HG03469 (cell line): Measurements from ENCODE around the gene CAPN8.

Experiments
- ATAC-seq: cut with Tn5 transposase; IDR thresholded peaks from one replicate; pipeline ENCODE4 v1.9.1; 2021; ENCODE audit warnings: mild to moderate bottlenecking, moderate library complexity, moderate number of reproducible peaks; ENCODE audit not compliant: unreplicated experiment

Gene CAPN8

DNA sequence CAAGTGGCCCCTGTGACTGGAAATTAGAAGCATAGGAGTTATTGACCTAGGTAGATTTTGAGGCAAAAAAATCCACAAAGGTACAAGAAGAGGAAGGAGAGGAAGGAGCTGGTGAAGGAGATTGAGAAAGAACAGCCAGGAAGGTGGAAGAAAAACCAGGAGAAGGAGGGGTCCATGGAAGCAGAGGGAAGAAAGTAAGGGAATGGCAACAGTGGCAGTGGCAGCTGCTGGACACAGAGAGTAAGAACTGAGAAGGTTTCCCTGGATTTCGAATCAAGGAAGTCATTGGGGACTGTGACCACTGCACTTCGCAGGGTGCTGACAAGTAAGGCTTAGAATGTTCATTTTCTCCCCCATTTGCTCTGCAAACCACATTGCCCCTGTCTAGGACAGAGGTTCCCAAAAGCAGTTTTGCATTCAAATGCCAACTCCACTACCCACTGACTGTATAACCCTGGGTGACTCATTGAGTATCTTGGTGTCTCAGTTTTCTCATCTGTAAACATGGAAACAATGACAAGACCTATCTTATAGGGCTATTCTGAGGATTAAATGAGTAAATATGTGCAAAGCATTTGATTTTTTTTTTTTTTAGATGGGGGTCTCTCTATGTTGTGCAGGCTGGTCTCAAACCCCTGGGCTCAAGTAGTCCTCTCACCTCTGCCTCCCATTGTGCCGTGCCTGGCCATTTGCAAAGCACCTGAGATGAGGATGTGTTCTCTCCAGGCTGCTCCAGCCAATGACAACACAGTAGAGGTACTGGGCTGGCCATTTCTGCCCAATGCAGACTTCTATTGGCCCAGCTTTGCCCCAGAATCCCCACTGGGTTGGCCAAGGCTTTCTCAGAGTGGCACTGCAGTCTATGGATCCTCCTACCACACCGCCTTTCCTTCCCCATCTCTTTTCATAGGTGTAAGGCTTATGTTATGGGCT is 37.5 kb upstream of the CAPN8 start:
- no peak for ATAC-seq

DNA sequence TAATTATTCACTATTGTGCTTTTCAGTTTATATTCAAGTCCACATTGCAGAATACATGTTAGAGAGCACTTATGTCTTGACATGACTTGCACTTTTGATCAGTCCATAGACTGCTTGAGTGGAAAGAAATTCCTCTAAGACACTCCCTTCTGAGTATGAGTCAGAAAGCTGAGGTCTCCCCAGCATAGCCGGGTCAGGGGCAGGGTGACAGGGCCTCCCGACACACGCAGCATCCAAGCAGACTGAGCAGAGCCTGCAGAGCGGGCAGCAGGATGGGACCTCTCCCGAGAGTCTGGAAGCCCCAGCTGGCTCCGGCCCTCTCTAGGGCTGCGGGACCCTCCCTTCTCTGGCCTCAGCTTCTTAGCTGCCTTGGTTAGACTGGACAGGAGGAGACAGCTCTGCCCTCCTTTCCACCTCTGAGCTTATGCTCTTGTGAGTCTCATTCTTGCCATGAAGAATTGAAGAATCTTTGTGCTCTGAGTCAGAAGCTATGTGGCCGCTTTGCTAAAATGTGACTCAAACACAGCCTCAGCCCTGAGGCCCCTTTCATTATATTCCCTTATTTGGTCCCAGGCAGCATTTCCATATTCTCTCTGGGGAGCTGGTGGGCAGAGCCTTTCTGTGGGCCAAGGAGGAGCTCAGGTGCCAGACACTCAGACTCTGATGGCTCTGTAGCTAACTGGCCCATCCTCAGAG is 35.6 kb upstream of the CAPN8 start:
- ATAC-seq: no peak

DNA sequence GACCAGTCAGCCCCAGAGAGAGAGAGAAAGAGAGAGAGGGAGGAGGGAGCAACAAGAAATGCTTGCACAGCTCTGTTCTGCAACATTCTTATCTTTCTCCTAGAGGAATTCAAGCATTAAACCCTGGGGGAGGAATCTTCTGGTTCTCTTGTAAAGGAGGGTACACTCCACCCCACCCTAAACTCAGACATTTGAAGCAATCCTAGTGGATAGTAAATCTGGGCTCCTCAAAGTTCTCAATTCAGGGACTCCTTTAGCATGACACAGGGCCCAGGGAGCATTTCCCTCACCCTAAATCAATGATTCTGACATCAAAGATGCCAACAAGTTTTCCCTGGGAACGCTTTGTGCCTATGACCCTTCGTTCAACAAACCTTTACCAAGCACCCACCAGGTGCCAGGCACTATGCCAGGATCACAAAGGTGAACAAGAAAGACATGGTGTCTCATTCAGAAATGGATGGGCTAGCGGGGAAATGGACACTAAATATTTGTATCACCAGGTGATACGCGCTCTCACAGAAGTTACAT is 35.0 kb upstream of the CAPN8 start:
- ATAC-seq: no peak

DNA sequence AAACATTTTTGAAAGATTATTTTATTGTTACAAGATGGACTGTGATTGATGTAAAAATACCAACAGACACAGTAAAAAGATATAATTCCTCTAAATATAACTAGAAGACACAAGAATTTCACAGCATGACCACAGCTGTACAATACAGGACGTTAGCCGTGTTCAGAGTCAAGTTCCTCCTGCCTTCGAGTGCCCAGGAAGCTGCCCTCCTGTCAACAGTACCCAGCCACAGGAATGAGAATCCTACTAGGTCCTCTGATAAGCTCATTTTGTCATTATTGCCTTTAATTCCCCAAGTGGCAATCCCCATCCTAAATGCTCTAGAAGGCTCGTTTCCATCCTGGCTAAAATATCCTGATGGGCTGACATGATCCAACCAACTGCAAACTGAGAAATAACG is 30.4 kb upstream of the CAPN8 start:
- no peak for ATAC-seq

DNA sequence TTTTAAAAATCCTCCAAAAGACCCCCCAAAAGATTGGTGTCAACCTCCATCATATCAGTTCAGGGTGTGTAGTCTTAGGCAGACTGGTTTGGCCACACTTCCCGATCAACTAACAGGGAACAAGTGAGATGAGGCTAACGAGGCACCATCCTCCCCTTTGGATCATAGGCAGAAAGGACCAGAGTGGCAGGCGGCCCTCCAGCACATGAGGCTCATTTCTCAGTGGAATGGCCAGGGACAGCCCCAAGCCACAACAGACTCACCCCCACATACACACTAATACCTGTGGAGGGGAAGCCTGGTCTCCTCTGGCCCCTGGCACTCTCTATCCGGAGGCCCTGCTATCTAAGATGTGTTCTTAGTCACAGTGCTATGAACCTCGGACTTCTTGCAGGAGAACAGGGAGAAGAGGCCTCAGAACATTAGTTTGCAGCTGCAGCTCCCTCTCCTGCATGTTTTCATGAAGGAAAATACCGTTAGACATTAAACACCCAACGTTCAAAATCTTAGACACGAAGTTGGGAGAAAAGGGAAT is 29.6 kb upstream of the CAPN8 start:
- no peak for ATAC-seq

DNA sequence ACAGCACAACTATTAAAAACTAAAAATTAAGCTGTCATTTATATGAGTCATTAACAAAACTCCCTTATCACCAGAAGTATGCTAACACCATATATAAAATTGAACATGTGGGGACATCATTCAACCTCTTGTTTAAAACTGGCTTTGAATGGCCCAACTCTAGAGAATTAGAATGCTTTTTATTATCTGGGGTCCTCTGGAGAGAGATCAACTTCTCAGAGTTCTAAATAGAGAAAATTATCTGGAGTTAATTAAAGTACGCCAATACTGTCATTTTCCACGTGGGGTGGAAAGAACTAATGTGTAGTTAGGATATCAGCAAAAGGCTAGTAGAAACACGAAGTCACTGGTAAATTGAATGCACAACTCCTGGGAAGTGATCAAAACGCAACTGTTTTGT is 25.6 kb upstream of the CAPN8 start:
- no peak for ATAC-seq

DNA sequence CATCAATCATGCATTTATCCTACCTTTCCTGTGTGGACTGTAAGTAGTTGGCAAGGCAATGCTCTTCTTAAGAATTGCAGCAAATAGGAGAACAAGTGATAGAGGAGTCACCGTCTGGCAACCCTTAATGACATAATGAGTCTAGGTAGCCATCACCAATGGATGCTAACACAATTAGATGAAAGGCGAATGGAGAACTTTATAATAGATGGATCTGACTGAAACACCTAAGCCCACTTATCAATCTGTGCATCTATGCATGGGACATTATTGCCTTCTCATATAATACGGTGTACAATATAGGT is 18.9 kb upstream of the CAPN8 start:
- no peak for ATAC-seq

DNA sequence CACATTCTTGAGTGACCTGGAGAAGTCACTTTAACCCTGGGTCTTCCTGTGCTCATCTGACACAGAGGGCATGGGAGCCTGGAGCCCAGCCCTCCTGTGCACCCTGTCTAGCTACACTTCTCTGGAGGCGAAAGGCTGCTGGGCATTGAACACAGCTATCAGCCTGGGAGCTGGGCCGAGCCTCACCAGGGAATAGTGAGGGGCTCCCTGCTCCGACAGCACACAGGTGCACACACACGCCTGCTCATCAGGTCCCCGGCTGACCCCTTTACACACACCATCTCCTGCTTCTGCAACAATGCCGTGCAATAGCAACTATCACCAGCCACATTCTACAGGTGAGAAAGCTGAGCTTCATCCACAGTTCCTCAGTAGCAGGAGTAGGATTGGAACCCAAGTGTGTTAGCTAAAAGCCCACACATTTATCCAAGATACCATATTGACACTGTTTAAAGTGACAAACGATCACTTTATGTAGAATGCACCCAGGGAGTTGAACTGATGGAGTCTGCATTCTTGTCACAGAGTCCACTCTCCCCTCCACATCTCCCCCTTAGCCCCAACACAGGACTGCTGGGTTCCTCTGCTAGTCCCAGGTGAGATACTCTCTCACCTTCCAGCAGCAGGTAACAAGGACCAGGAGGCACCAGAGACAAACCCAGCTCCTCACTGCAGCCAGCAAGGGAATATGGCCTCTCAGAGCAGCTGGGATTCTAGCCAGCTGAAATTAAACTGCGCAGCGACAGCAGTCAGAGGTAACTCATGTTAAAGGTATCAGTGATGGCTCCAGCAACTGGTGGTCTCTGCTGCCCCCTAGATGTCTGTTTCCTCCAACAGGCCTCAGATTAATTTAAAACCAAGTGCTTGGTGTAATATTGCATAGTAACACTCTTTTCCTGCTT is 18.3 kb upstream of the CAPN8 start:
- ATAC-seq: no peak

DNA sequence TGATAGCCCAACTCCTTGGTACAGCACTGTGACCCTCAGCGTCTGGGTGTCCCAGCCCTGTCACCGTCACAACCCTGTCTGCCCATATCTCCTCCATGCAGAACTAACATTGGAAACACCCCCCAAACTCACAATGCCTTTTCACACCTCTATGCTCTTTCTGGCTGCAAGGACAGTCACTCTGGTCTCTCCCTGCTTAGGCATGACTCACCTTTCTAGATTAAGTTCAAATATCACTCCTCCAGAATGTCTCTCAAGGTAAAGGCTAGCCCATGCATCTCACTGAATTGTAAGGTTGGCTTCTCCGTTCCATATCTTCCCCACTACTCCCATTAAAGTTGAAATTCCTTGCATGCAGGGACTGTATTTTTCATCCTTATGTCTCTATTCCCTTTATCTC is 17.0 kb upstream of the CAPN8 start:
- ATAC-seq: no peak

DNA sequence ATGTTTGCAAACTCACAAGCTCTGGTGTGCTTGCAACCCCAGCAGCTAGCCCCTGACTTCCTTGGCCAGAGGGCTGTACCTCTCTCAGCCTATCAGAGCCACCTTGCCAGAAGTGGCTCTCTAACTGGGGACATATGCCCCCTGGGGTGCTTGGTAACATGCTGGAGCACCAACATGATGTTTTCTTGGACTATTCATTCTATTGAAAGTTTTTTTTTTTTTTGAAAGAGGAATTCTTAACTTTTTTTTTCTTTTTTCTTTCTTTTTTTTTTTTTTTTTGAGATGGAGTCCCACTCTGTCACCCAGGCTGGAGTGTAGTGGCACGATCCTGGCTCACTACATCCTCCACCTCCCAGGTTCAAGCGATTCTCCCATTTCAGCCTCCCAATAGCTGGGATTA is 14.7 kb upstream of the CAPN8 start:
- no peak for ATAC-seq

DNA sequence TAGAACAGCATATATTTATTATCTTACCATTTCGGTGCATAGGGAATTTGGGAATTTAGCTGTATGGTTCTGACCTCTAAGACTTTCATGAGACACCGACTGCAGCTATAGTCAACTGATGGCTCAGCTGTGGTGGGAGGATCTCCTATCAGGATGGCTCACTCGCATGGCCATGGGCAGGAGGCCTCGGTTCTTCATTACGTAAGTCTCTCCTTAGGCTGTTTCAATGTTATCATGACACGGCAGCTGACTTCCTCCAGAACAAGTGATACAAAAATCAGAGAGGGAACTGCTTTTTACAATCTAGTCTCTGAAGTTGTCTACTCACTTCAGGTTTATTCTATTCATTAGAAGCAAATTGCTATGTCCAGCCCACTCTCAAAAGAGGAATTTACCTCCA is 13.3 kb upstream of the CAPN8 start:
- ATAC-seq: no peak

DNA sequence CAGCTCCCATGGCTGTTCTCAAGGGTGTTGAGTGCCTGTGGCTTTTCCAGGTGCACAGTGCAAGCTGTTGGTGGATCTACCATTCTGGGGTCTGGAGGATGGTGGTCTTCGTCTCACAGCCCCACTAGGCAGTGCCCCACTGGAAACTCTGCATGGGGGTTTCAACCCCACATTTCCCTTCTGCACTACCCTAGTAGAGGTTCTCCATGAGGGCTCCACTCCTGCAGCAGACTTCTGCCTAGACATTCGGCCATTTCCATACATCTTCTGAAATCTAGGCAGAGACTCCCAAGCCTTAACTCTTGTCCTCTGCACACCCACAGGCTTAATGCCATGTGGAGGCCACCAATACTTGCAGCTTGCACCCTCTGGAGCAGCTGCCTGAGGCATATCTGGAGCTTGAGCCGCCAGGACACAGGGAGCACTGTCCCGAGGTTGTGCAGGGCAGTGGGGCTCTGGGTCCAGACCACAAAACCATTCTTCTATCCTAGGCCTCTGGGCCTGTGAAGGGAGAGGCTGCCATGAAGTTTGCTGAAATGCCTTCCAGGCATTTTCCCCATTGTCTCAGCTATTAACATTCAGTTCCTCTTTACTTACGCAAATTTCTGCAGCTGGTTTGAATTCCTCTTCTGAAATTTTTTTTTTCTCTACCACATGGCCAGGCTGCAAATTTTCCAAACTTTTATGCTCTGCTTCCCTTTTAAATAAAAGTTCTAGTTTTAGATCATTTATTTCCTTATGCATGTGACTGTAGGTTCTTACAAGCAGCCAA is 8.8 kb upstream of the CAPN8 start:
- no peak for ATAC-seq

DNA sequence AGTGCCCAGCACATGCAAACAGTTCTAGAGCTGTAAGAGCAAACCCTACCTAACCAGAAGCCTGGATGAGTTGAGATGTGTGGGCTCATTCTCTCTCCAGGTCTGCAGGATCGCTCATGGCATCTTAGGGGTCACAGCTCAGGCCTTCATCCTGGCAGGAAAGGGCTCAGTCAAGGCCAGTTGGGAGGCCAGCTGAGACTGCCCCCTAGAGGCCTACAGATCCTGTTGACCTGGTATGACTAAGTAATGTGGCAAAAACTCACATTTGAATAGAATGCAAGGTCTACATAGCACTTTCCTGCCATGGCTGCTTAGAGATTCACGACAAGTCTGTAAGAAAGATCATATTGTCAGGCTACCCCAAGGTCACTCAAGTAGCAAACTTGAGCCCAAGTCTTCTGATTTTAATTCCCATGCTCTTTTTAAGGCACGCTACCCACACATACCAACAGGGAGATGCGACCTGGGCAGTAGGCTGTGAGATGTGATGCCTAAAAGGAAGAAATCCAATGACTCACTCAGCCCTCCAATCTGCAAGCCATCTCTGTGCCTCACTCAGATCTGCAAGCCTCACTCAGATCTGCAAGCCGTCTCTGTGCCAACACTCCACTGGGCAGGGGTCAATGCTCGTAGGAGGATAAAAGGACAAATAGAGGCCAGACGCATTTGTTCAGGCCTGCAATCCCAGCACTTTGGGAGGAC is 5.1 kb upstream of the CAPN8 start:
- ATAC-seq: no peak

DNA sequence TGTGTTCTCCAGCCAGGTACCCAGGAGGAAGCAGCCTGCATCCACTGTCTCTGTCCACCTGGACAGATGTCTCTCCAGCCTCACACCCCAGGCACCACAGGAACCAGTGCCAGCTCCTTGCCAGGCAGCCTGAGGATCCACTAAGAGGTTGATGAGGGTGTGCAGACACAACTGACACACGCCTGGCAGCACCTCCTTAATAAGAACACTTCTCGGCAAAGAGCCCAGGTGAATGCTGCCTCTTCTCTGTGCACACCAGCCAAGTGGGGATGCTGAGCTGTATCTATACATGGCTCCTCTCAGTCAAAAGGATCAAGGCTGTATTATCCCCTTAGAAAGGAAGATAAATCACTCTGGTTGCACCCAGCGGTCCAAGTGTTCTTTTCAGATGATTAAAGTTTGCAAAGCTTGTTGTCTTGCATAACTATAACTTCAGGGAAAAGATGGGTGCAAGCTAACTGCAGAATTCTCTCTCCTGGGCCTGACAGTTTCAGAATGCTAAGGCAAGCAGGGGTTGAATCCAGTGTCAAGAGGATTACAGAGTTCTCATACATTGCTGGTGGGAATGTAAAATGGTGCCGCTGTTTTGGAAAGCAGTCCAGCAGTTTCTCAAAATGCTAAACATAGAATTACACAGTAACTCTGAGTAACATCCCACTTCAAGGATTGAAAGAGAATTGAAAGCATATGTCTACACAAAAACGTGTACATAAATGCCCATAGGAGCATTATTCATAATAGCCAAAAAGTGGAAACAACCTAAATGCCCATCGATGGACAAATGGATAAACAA is 3.7 kb upstream of the CAPN8 start:
- no peak for ATAC-seq

DNA sequence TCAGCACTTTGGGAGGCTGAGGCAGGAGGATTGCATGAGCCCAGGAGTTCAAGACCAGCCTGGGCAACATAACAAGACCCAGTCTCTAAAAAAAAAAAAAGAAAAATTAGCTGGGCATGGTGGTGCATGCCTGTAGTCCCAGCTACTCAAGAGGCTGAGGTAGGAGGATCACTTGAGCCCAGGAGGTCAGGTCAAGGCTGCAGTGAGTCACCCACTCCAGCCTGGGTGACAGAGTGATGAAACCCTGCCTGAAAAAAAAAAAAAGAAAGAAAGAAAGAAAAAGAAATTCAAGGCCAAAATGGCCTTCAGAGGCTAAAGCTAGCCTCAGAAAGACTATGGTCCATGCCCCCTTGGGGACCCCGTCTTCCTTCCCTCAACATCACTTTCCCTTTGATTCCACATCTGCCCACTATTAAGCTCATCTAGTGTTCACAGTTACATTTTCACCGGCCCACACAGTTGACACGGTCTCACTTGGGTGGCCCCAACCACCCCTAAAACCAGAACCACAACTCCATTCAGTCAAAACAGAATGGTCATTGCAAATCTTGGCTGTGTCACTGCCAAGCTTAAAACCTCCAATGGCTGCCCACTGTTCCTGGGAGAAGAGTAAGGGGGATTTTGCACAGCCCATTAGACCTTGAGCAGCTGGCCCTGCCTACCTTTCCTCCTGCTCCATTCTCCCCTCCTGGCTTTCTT is 2.1 kb upstream of the CAPN8 start:
- no peak for ATAC-seq

DNA sequence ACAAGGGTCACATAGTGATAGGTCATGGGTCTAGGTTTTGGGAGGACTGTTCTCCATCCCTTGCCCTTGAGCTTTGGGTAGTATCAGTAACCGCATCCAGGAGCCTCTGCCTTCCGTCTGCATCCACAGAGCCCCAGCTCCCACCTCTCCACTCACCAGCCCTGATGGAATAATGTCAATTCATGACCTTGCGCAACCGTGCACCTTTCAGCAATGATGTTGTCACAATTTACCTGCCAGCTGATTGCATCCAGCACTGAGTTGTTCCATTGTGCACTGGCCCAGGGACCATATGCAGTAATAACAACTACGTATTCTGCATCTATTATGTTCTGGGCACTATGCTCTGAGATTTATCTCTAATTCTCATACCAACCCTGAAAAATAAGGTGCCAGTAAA is 1.4 kb downstream of the CAPN8 start:
- no peak for ATAC-seq

DNA sequence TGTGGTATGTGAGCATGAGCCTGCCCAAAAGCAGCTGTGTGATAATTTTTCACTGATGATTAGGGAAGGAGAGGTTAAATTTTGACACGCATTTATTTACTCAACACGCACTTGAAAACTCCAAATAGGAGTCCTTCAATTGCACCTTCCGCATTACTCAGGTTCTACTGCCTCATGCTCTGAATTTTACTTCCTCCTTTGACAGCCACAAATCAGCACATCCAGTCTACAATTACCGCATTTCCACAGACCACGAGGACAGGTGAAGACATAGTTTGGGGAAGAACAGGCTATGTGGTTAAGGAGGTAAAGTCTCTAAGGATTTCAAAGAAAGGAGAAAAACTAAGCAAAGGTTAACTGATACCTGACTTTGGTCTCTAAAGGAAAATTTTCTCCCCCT is 2.6 kb downstream of the CAPN8 start:
- no peak for ATAC-seq

DNA sequence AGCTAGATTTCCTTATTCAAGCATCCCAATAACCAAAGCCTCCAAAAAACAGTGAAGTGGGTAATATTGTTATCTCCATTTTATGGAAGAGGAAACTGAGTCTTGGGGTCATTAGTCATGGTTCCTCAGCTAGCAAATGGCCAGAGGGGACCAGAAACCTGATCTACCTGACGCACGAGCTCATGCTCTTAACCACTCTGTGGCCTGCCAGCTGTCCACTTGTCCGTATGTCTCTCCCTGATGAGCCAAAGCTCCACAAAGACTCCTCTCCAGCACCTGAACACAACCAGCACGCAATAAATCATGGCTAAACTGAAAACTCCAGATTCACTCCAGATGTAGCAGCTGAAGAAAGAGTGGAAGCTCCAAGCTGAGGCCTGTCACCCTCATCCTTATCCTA is 5.8 kb downstream of the CAPN8 start:
- no peak for ATAC-seq
